GM12878 (cell line): ENCODE measurements around the gene COL7A1. TPM values are rescaled to one million over a fixed set of nuclear protein-coding genes. Genes with fewer than 3 reads are reported as not detected.

Experiments used
- ATAC-seq: fragments of 200-7000 bp; cut with Tn5 transposase; 3 replicates; pipeline ENCODE4 v1.9.1; 2020; ENCODE audit warnings: mild to moderate bottlenecking, moderate library complexity
- BruUV-seq: library from RNA; stranded (reverse); fragments of 400-500 nt; replicated peaks from 2 replicates; lab custom pipeline; 2021; lab: Mats Ljungman, UMichigan
- CTCF ChIA-PET: fragments of 300-600 bp; sonication (Branson Sonifier 250); formaldehyde crosslinking; extraction: SDS; loops from one replicate; lab custom pipeline; 2021; ENCODE audit warnings: inconsistent platforms; lab: Yijun Ruan, JAX
- POLR2A ChIA-PET: fragments of 350-600 bp; formaldehyde crosslinking; extraction: SDS; loops from one replicate; lab custom pipeline; 2021; ENCODE audit warnings: inconsistent platforms; lab: Charles Lee
- RAD21 ChIA-PET: fragments of 300-600 bp; sonication (Branson Sonifier 250); formaldehyde crosslinking; loops from one replicate; lab custom pipeline; 2023; ENCODE audit warnings: antibody characterized with exemption; ENCODE audit not compliant: unreplicated experiment; lab: Charles Lee
- SMC1A ChIA-PET: fragments of 300-600 bp; sonication (Branson Sonifier 250); formaldehyde crosslinking; loops from one replicate; lab custom pipeline; 2023; ENCODE audit not compliant: unreplicated experiment, uncharacterized antibody; lab: Charles Lee
- DNase-seq: peaks from one replicate; pipeline ENCODE4 v3.0.0-alpha.2; 2011; ENCODE audit warnings: low read depth, low spot score
- FAIRE-seq: peaks from 3 replicates; lab custom pipeline; 2011; peaks lifted over from hg19 to GRCh38; lab: Jason Lieb, UNC
- H2AFZ ChIP-seq: 2 replicates; pipeline ENCODE4 v1.6.0; 2011; ENCODE audit warnings: low read depth, low read length, control low read depth; ENCODE audit not compliant: control insufficient read depth
- H3K27ac ChIP-seq: 2 replicates; pipeline ENCODE4 v1.5.1; 2011; ENCODE audit warnings: control low read depth; ENCODE audit not compliant: control insufficient read depth, insufficient read depth
- H3K27me3 ChIP-seq, 2 experiments: replicated peaks in 1 of 2; 2 replicates each; pipeline versions ENCODE4 v1.6.0 to v1.6.1; 2011; ENCODE audit warnings: low read length in 1 of 2; ENCODE audit not compliant: control insufficient read depth in 2 of 2, insufficient read depth in 2 of 2
- H3K36me3 ChIP-seq, 2 experiments: 2 replicates each; pipeline ENCODE4 v1.5.1; 2011; ENCODE audit warnings: low read length in 1 of 2; ENCODE audit not compliant: control insufficient read depth in 2 of 2, insufficient read depth in 2 of 2
- H3K4me1 ChIP-seq: 2 replicates; pipeline ENCODE4 v1.6.1; 2011; ENCODE audit warnings: mild to moderate bottlenecking, low read length, moderate library complexity, mixed read lengths; ENCODE audit not compliant: control insufficient read depth, insufficient read depth
- H3K4me2 ChIP-seq: 2 replicates; pipeline ENCODE4 v1.6.0; 2011; ENCODE audit warnings: control low read depth; ENCODE audit not compliant: control insufficient read depth, insufficient read depth
- H3K4me3 ChIP-seq: fragments of 200-600 bp; sonication (generic); 2 replicates; pipeline ENCODE4 v1.5.1; 2016
- H3K79me2 ChIP-seq: 2 replicates; pipeline ENCODE4 v1.6.0; 2011; ENCODE audit warnings: low read length; ENCODE audit not compliant: control insufficient read depth, insufficient read depth
- H3K9ac ChIP-seq: 2 replicates; pipeline ENCODE4 v1.8.0; 2011; ENCODE audit warnings: low read length, control low read depth, mixed read lengths; ENCODE audit not compliant: control insufficient read depth, insufficient read depth
- H3K9me3 ChIP-seq: replicated peaks from 3 replicates; pipeline ENCODE4 v1.5.1; 2011; ENCODE audit warnings: mild to moderate bottlenecking, low read length; ENCODE audit not compliant: control insufficient read depth, insufficient read depth
- H4K20me1 ChIP-seq: 2 replicates; pipeline ENCODE4 v1.6.0; 2011; ENCODE audit not compliant: control insufficient read depth, insufficient read depth
- ATF7 ChIP-seq: fragments of 450-650 bp; IDR thresholded peaks from 2 replicates; pipeline ENCODE4 v1.6.1; 2016; ENCODE audit warnings: low read depth, mild to moderate bottlenecking
- BHLHE40 ChIP-seq, 2 experiments: fragments of 450-650 bp in 1 of 2; IDR thresholded peaks; 2 replicates each; pipeline ENCODE4 v1.6.1; 2011 to 2017; ENCODE audit warnings: low read depth in 2 of 2, borderline replicate concordance in 1 of 2, improper control_type of control experiment in 1 of 2, low read length in 1 of 2, mild to moderate bottlenecking in 1 of 2
- CBX5 ChIP-seq: sonication (generic); IDR thresholded peaks from 2 replicates; pipeline ENCODE4 v1.6.1; 2016; ENCODE audit warnings: low read depth, moderate library complexity, mild to moderate bottlenecking, inconsistent platforms
- EED ChIP-seq: sonication (generic); IDR thresholded peaks from 2 replicates; pipeline ENCODE4 v1.6.1; 2016; ENCODE audit warnings: antibody characterized with exemption, low read depth
- FOXM1 ChIP-seq: IDR thresholded peaks from 2 replicates; pipeline ENCODE4 v1.6.1; 2012; ENCODE audit warnings: low read depth, mild to moderate bottlenecking, inconsistent platforms, low read length, moderate library complexity
- GATAD2B ChIP-seq: fragments of 450-650 bp; conservative IDR thresholded peaks from 2 replicates; pipeline ENCODE4 v1.6.1; 2017; ENCODE audit warnings: low read depth, mild to moderate bottlenecking, moderate library complexity
- IKZF2 ChIP-seq, 2 experiments: fragments of 450-650 bp; IDR thresholded peaks; 2 replicates each; pipeline ENCODE4 v1.6.1; 2017; ENCODE audit warnings: mild to moderate bottlenecking in 2 of 2, moderate library complexity in 2 of 2
- KDM1A ChIP-seq: fragments of 200-600 bp; sonication (generic); IDR thresholded peaks from 2 replicates; pipeline ENCODE4 v1.6.1; 2016; ENCODE audit warnings: borderline replicate concordance
- LARP7 ChIP-seq: fragments of 450-650 bp; IDR thresholded peaks from 2 replicates; pipeline ENCODE4 v1.6.1; 2017; ENCODE audit warnings: mild to moderate bottlenecking
- MYC ChIP-seq: IDR thresholded peaks from 2 replicates; pipeline ENCODE4 v1.6.1; 2011; ENCODE audit warnings: mild to moderate bottlenecking, low read length, moderate library complexity, inconsistent platforms; ENCODE audit not compliant: insufficient read depth, insufficient replicate concordance, insufficient read length, severe bottlenecking
- NR2C1 ChIP-seq: fragments of 450-650 bp; IDR thresholded peaks from 2 replicates; pipeline ENCODE4 v1.6.1; 2017; ENCODE audit warnings: antibody characterized with exemption, mild to moderate bottlenecking, moderate library complexity
- NR2C2 ChIP-seq: IDR thresholded peaks from 2 replicates; pipeline ENCODE4 v1.6.1; 2011; ENCODE audit warnings: borderline replicate concordance, low read depth; ENCODE audit not compliant: control insufficient read depth, insufficient read length
- NR2F1 ChIP-seq: fragments of 450-650 bp; conservative IDR thresholded peaks from 2 replicates; pipeline ENCODE4 v1.6.1; 2017; ENCODE audit warnings: mild to moderate bottlenecking
- POLR2AphosphoS5 ChIP-seq: IDR thresholded peaks from 2 replicates; pipeline ENCODE4 v1.6.1; 2011; ENCODE audit warnings: mild to moderate bottlenecking, low read length, inconsistent platforms
- RB1 ChIP-seq: fragments of 450-650 bp; formaldehyde crosslinking; IDR thresholded peaks from 2 replicates; pipeline ENCODE4 v1.6.1; 2017; ENCODE audit warnings: mild to moderate bottlenecking, borderline replicate concordance
- RELA ChIP-seq: fragments of 450-650 bp; IDR thresholded peaks from 2 replicates; pipeline ENCODE4 v1.8.0; 2014; ENCODE audit warnings: borderline replicate concordance; ENCODE audit not compliant: partially characterized antibody
- RFX5 ChIP-seq: IDR thresholded peaks from 2 replicates; pipeline ENCODE4 v1.6.1; 2011; ENCODE audit warnings: low read depth, low read length, improper control_type of control experiment
- SMARCA5 ChIP-seq: fragments of 450-650 bp; IDR thresholded peaks from 2 replicates; pipeline ENCODE4 v1.6.1; 2017; ENCODE audit warnings: mild to moderate bottlenecking
- TBL1XR1 ChIP-seq: IDR thresholded peaks from 2 replicates; pipeline ENCODE4 v1.6.1; 2012; ENCODE audit warnings: low read depth, low read length, improper control_type of control experiment
- TCF3 ChIP-seq: IDR thresholded peaks from 2 replicates; pipeline ENCODE4 v1.6.1; 2012; ENCODE audit warnings: low read depth, mild to moderate bottlenecking, low read length, borderline replicate concordance; ENCODE audit not compliant: insufficient read depth
- USF2 ChIP-seq: IDR thresholded peaks from 2 replicates; pipeline ENCODE4 v1.6.1; 2011; ENCODE audit warnings: low read depth, low read length, improper control_type of control experiment, borderline replicate concordance
- WGBS: methylation state at CpG from one replicate; pipeline ENCODE4 v1.1.6; 2016; ENCODE audit warnings: low lambda C conversion rate; ENCODE audit not compliant: insufficient replicate concordance, insufficient coverage; ENCODE audit errors: missing lambda C conversion rate; 5-methylcytosine and 5-hydroxymethylcytosine counted together
- in situ Hi-C: fragments of 300-500 bp; cut with MboI; formaldehyde crosslinking; loops from 9 replicates; pipeline ENCODE4 v1.14.3; 2018; ENCODE audit warnings: mixed read lengths
- intact Hi-C: fragments of 100-400 bp; cut with micrococcal nuclease; formaldehyde crosslinking; loops from one replicate; pipeline ENCODE4 v1.14.2; 2022; ENCODE audit not compliant: unreplicated experiment
- polyA plus RNA-seq, 11 experiments: library from polyadenylated mRNA; depleted of rRNA in 4 of 11; unstranded in 6 of 11; stranded (reverse) in 5 of 11; fragments of >200 nt; fragmentation: Nextera tagmentation in 4 of 11; fragmentation: Illumina TruSeq in 1 of 11; extraction: Ambion mirVana in 4 of 11; extraction: Trizol in 1 of 11; gene quantifications; 1 replicate in 1 of 11; 2 replicates in 10 of 11; pipeline versions ENCODE4 v1.2.1 to v1.2.3, GENCODE V29; 2011 to 2016; ENCODE audit warnings: inconsistent platforms in 2 of 11, missing spikeins in 2 of 11, low read depth in 1 of 11
- total RNA-seq, 4 experiments: library from RNA; depleted of rRNA in 3 of 4; stranded (reverse); fragments of >200 nt in 3 of 4; fragmentation: Illumina TruSeq in 1 of 4; extraction: Trizol in 1 of 4; gene quantifications; 2 replicates each; pipeline versions ENCODE4 v1.2.1 to v1.2.3, GENCODE V29; 2013 to 2021

COL7A1 gene
- total and polyA plus RNA-seq, 10 of the 15 experiments (the other 5 are each of a cell fraction or from before 2014, with no cell fraction given): 0.01 to 1.9 (median 0.29) TPM; not detected in 1

GRCh38 chr3:48635222-48636021 lies 40.3 kb upstream of the COL7A1 start, which contains the start of gene SLC26A6:
SLC26A6 (minus strand) TSS chr3:48635461; CDS start chr3:48635393, 68 bp downstream.
- DNase-seq (peak; percentile 77), FAIRE-seq (peak; percentile 99), ATAC-seq (peak; percentile 96)
- ChIA-PET SMC1A (interaction anchor here (0.6 to 2.2 kb wide), 12 partner anchors 13 to 235 kb away, joined by 3 to 6 read pairs (median 3); partner anchors contain the start of genes CCDC51 and PFKFB4), CTCF (interaction anchor here (0.6 to 4.6 kb wide), 33 partner anchors 12 to 459 kb away, joined by 3 to 48 read pairs (median 5); partner anchors contain the start of genes CCDC51, CELSR3, NCKIPSD and PFKFB4), POLR2A (interaction anchor here (0.6 to 1.8 kb wide), 7 partner anchors 26 to 388 kb away, joined by 3 to 7 read pairs (median 3); partner anchors contain the start of genes ATRIP and PFKFB4), RAD21 (interaction anchor here (0.7 to 3.5 kb wide), 14 partner anchors 14 to 235 kb away, joined by 3 to 32 read pairs (median 4); partner anchors contain the start of genes ATRIP, CELSR3, PFKFB4 and TMEM89)
- Histone ChIP-seq H3K27ac (peak within 1 kb of the TSS; percentile 57), H4K20me1 (no peaks in the 10 kb centered on the region), H3K9me3 (no peaks in the 10 kb centered on the region), H3K9ac (peak within 1 kb of the TSS; percentile 78), H2AFZ (peak within 1 kb of the TSS; percentile 85), H3K4me2 (peak within 1 kb of the TSS; percentile 70), H3K4me3 (peak within 1 kb of the TSS; percentile 77), H3K4me1 (peaks cover 11% of the 10 kb centered on the region; the same call in 1 of the 2 replicates), H3K79me2 (peaks cover 3% of the 10 kb centered on the region), H3K36me3 (peaks cover 0 to 2% of the 10 kb centered on the region in 2 experiments; a peak in 3 of 4 replicates), H3K27me3 (no peaks in the 10 kb centered on the region)
- intact Hi-C loops (loop anchor here (2.0 kb wide), 2 partner anchors 27 kb away; partner anchors contain the start of genes CELSR3 and UQCRC1), in situ Hi-C loops (no loop called here)
- TSS peak; percentile 72 for BruUV-seq
- WGBS: under 1% methylated on average over 58 of the region's 68 CpGs
- no peak for TF ChIP-seq RELA
- no peak for TF ChIP-seq MYC
- peak; percentile 91 for TF ChIP-seq SMARCA5
- TF ChIP-seq NR2C2: no peak
- peak; percentile 65; the same call in 1 of the 2 replicates for TF ChIP-seq POLR2AphosphoS5
- TF ChIP-seq CBX5: no peak
- TF ChIP-seq USF2: no peak
- TF ChIP-seq NR2C1: 0 out of 2 replicates have a peak, but pooled peaks have one; percentile 23
- peak; percentile 82 for TF ChIP-seq NR2F1
- TF ChIP-seq TBL1XR1: no peak
- TF ChIP-seq TCF3: peak; percentile 75; the same call in 1 of the 2 replicates
- TF ChIP-seq KDM1A: no peak
- TF ChIP-seq ATF7: no peak
- TF ChIP-seq IKZF2 (IDR thresholded peaks at IDR 0.05): peak in 1 of 2 experiments; percentile 50; a peak in 2 of 4 replicates
- TF ChIP-seq RB1: peak; percentile 79; the same call in 1 of the 2 replicates
- no peak for TF ChIP-seq FOXM1
- 0 out of 2 replicates have a peak, but pooled peaks have one; percentile 28 for TF ChIP-seq RFX5
- peak in 1 of 2 experiments; percentile 40; a peak in 1 of 4 replicates for TF ChIP-seq BHLHE40 (IDR thresholded peaks at IDR 0.05; ENCODE audit: borderline replicate concordance in 1 of 2, low read depth in 2 of 2, low read length in 1 of 2)
- TF ChIP-seq EED: peak; percentile 39
- peak; percentile 87 for TF ChIP-seq LARP7
- peak; percentile 70; the same call in 1 of the 2 replicates for TF ChIP-seq GATAD2B
